ENCODE results near the gene CEP83. TPM values are rescaled to one million over a fixed set of nuclear protein-coding genes. Genes with fewer than 3 reads are reported as not detected.

Gene CEP83
- polyA plus RNA-seq, 1 donor from 2014 or later = 19.5 TPM

DNA sequence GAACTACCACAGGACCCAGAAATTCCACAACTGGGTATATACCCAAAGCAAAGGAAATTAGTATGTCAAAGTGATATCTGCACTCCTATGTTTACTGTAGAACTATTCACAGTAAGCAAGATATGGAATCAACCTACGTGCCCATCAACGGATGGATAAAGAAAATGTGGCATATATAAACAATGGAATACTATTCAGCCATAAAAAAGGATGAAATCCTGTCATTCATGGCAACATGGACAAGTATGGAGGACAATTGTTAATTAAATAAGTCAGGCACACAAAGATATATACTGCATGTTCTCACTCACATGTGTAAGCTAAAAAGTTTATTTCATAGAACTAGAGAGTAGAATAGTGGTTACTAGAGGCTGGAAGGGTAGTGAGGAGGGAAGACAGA lies 97.0 kb downstream of the CEP83 start:
- H2AFZ ChIP-seq (ENCODE audit: low read depth, low read length) = no peak overlapping the region
- no peaks in the 10 kb centered on the region for H4K20me1 ChIP-seq (ENCODE audit: insufficient read depth)
- H3K36me3 ChIP-seq (ENCODE audit: insufficient read depth, low read length) = no peaks in the 10 kb centered on the region
- no peak overlapping the region for H3K4me2 ChIP-seq (ENCODE audit: low read length)
- H3K4me3 ChIP-seq (ENCODE audit: low read length) = no peak overlapping the region
- H3K79me2 ChIP-seq (replicated peaks; ENCODE audit: insufficient read depth, low read length) = no peaks in the 10 kb centered on the region
- H3K27ac ChIP-seq (ENCODE audit: low read length) = no peak overlapping the region
- H3K9ac ChIP-seq (ENCODE audit: low read length) = no peak overlapping the region
- no peaks in the 10 kb centered on the region for H3K9me3 ChIP-seq (ENCODE audit: low read length)
- H3K27me3 ChIP-seq (ENCODE audit: insufficient read depth, low read depth, low read length) = no peaks in the 10 kb centered on the region
- H3K9me2 ChIP-seq (ENCODE audit: insufficient read depth, low read length) = no peaks in the 10 kb centered on the region
- TF ChIP-seq MXI1 (conservative IDR thresholded peaks at IDR 0.05; ENCODE audit: poor library complexity, severe bottlenecking) (no peak), EP300 (conservative IDR thresholded peaks at IDR 0.05; ENCODE audit: poor library complexity, severe bottlenecking) (no peak), EZH2 (IDR thresholded peaks at IDR 0.05; ENCODE audit: borderline replicate concordance, insufficient read depth, low read length, poor library complexity, severe bottlenecking) (no peak), POLR2AphosphoS5 (IDR thresholded peaks at IDR 0.05) (no peak), SMC3 (conservative IDR thresholded peaks at IDR 0.05; ENCODE audit: poor library complexity) (no peak), TAF1 (IDR thresholded peaks at IDR 0.05; ENCODE audit: low read depth) (no peak), RAD21 (conservative IDR thresholded peaks at IDR 0.05) (no peak)
- TF ChIP-seq, protein P1, sequence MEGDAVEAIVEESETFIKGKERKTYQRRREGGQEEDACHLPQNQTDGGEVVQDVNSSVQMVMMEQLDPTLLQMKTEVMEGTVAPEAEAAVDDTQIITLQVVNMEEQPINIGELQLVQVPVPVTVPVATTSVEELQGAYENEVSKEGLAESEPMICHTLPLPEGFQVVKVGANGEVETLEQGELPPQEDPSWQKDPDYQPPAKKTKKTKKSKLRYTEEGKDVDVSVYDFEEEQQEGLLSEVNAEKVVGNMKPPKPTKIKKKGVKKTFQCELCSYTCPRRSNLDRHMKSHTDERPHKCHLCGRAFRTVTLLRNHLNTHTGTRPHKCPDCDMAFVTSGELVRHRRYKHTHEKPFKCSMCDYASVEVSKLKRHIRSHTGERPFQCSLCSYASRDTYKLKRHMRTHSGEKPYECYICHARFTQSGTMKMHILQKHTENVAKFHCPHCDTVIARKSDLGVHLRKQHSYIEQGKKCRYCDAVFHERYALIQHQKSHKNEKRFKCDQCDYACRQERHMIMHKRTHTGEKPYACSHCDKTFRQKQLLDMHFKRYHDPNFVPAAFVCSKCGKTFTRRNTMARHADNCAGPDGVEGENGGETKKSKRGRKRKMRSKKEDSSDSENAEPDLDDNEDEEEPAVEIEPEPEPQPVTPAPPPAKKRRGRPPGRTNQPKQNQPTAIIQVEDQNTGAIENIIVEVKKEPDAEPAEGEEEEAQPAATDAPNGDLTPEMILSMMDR (IDR thresholded peaks at IDR 0.05; ENCODE audit: poor library complexity, severe bottlenecking) = no peak
- TF ChIP-seq, protein P2, sequence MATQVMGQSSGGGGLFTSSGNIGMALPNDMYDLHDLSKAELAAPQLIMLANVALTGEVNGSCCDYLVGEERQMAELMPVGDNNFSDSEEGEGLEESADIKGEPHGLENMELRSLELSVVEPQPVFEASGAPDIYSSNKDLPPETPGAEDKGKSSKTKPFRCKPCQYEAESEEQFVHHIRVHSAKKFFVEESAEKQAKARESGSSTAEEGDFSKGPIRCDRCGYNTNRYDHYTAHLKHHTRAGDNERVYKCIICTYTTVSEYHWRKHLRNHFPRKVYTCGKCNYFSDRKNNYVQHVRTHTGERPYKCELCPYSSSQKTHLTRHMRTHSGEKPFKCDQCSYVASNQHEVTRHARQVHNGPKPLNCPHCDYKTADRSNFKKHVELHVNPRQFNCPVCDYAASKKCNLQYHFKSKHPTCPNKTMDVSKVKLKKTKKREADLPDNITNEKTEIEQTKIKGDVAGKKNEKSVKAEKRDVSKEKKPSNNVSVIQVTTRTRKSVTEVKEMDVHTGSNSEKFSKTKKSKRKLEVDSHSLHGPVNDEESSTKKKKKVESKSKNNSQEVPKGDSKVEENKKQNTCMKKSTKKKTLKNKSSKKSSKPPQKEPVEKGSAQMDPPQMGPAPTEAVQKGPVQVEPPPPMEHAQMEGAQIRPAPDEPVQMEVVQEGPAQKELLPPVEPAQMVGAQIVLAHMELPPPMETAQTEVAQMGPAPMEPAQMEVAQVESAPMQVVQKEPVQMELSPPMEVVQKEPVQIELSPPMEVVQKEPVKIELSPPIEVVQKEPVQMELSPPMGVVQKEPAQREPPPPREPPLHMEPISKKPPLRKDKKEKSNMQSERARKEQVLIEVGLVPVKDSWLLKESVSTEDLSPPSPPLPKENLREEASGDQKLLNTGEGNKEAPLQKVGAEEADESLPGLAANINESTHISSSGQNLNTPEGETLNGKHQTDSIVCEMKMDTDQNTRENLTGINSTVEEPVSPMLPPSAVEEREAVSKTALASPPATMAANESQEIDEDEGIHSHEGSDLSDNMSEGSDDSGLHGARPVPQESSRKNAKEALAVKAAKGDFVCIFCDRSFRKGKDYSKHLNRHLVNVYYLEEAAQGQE (IDR thresholded peaks at IDR 0.05; ENCODE audit: borderline replicate concordance) = no peak
- H3F3A ChIP-seq (ENCODE audit: insufficient read depth, low read length, poor library complexity, severe bottlenecking) = no peaks in the 10 kb centered on the region

DNA sequence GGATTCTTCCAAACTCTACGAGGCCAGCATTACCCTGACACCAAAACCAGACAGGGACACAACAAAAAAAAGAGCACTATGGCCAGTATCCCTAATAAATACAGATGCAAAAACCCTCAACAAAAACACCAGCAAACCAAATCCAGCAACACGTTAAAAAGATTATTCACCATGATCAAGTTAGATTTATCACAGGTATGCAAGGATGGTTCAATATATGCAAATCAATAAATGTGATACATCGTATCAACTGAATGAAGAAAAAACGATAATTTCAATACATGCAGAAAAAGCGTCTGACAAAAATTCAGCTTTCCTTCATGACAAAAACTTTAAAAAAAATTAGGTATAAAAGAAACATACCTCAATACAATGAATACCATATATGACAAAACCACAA lies 99.9 kb downstream of the CEP83 start:
- Histone ChIP-seq H3K27me3 (ENCODE audit: insufficient read depth, low read depth, low read length) (no peaks in the 10 kb centered on the region), H3K4me2 (ENCODE audit: low read length) (no peak overlapping the region), H3F3A (ENCODE audit: insufficient read depth, low read length, poor library complexity, severe bottlenecking) (no peaks in the 10 kb centered on the region), H3K9ac (ENCODE audit: low read length) (no peak overlapping the region), H2AFZ (ENCODE audit: low read depth, low read length) (no peak overlapping the region), H3K27ac (ENCODE audit: low read length) (no peak overlapping the region), H3K9me2 (ENCODE audit: insufficient read depth, low read length) (no peaks in the 10 kb centered on the region), H4K20me1 (ENCODE audit: insufficient read depth) (no peaks in the 10 kb centered on the region), H3K36me3 (ENCODE audit: insufficient read depth, low read length) (no peaks in the 10 kb centered on the region), H3K79me2 (replicated peaks; ENCODE audit: insufficient read depth, low read length) (no peaks in the 10 kb centered on the region), H3K9me3 (ENCODE audit: low read length) (no peaks in the 10 kb centered on the region), H3K4me3 (ENCODE audit: low read length) (no peak overlapping the region)
- TF ChIP-seq, protein P2 (IDR thresholded peaks at IDR 0.05; ENCODE audit: borderline replicate concordance) = no peak
- TF ChIP-seq EP300 (conservative IDR thresholded peaks at IDR 0.05; ENCODE audit: poor library complexity, severe bottlenecking) = no peak
- TF ChIP-seq RAD21 (conservative IDR thresholded peaks at IDR 0.05) = no peak
- no peak for TF ChIP-seq TAF1 (IDR thresholded peaks at IDR 0.05; ENCODE audit: low read depth)
- TF ChIP-seq, protein P1 (IDR thresholded peaks at IDR 0.05; ENCODE audit: poor library complexity, severe bottlenecking) = no peak

Measured in neural cell (in vitro differentiated cells).